Fibroblast of lung (primary cell): ENCODE measurements around the gene PRG2. TPM values are rescaled to one million over a fixed set of nuclear protein-coding genes. Genes with fewer than 3 reads are reported as not detected.

Experiments used
- DNase-seq, 2 donors: peaks; one replicate each; pipeline versions ENCODE4 v3.0.0 to v3.0.0-alpha.2; 2010; ENCODE audit warnings: low read depth in 2 of 2
- H2AFZ ChIP-seq: 2 replicates; pipeline ENCODE4 v1.5.1; 2012; ENCODE audit warnings: low read length, control low read depth, inconsistent platforms
- H3K27ac ChIP-seq: 2 replicates; pipeline ENCODE4 v1.5.1; 2011; ENCODE audit warnings: low read length, control low read depth; ENCODE audit not compliant: insufficient read depth
- H3K27me3 ChIP-seq: 2 replicates; pipeline ENCODE4 v1.5.1; 2011; ENCODE audit warnings: mild to moderate bottlenecking, low read length; ENCODE audit not compliant: control insufficient read depth, insufficient read depth
- H3K36me3 ChIP-seq: 2 replicates; pipeline ENCODE4 v1.5.1; 2011; ENCODE audit warnings: low read length; ENCODE audit not compliant: control insufficient read depth, insufficient read depth
- H3K4me1 ChIP-seq: 2 replicates; pipeline ENCODE4 v1.5.1; 2011; ENCODE audit warnings: low read length; ENCODE audit not compliant: control insufficient read depth, insufficient read depth; ENCODE audit errors: extremely low read depth
- H3K4me2 ChIP-seq: 2 replicates; pipeline ENCODE4 v1.5.1; 2011; ENCODE audit warnings: low read length, control low read depth; ENCODE audit not compliant: insufficient read depth; ENCODE audit errors: extremely low read depth
- H3K4me3 ChIP-seq, 4 experiments: fragments of 200-600 bp in 1 of 4; sonication (generic) in 1 of 4; replicated peaks in 1 of 4; 2 replicates each; pipeline ENCODE4 v1.5.1; 2011 to 2016; ENCODE audit warnings: low read length in 4 of 4, low read depth in 3 of 4, mild to moderate bottlenecking in 3 of 4, control low read depth in 2 of 4, inconsistent platforms in 1 of 4, mixed read lengths in 1 of 4; ENCODE audit not compliant: insufficient read depth in 1 of 4; ENCODE audit errors: control extremely low read depth in 1 of 4
- H3K79me2 ChIP-seq: 2 replicates; pipeline ENCODE4 v1.5.1; 2012; ENCODE audit warnings: mild to moderate bottlenecking, low read length, inconsistent platforms; ENCODE audit not compliant: control insufficient read depth, insufficient read depth
- H3K9ac ChIP-seq: 2 replicates; pipeline ENCODE4 v1.5.1; 2011; ENCODE audit warnings: mild to moderate bottlenecking, low read length, control low read depth; ENCODE audit not compliant: insufficient read depth
- H3K9me3 ChIP-seq: 2 replicates; pipeline ENCODE4 v1.5.1; 2012; ENCODE audit warnings: low read depth, low read length; ENCODE audit not compliant: control insufficient read depth, insufficient read depth
- H4K20me1 ChIP-seq: 2 replicates; pipeline ENCODE4 v1.5.1; 2011; ENCODE audit warnings: low read length; ENCODE audit not compliant: control insufficient read depth, insufficient read depth; ENCODE audit errors: extremely low read depth
- CTCF ChIP-seq, 2 donors: IDR thresholded peaks in 1 of 2; conservative IDR thresholded peaks in 1 of 2; 1 replicate in 1 of 2; 2 replicates in 1 of 2; pipeline ENCODE4 v1.5.1; 2011 to 2012; ENCODE audit warnings: low read length in 2 of 2, control low read depth in 1 of 2, inconsistent platforms in 1 of 2, low read depth in 1 of 2, mild to moderate bottlenecking in 1 of 2
- EZH2 ChIP-seq: IDR thresholded peaks from 2 replicates; pipeline ENCODE4 v1.5.1; 2012; ENCODE audit warnings: low read length, control low read depth, mild to moderate bottlenecking; ENCODE audit errors: missing control alignments
- polyA plus RNA-seq, 2 donors: library from polyadenylated mRNA; depleted of rRNA in 1 of 2; stranded (reverse) in 1 of 2; unstranded in 1 of 2; fragments of >200 nt; gene quantifications; 2 replicates each; pipeline ENCODE4 v1.2.1, GENCODE V29; 2011 to 2012; ENCODE audit warnings: missing spikeins in 1 of 2
- total RNA-seq: library from RNA; depleted of rRNA; stranded (reverse); fragments of >200 nt; gene quantifications from 2 replicates; pipeline ENCODE4 v1.2.1, GENCODE V29; 2014

The PRG2 gene
- total and polyA plus RNA-seq, 2 donors (not counting 1 experiment from before 2014, with no cell fraction given), result not detected

DNA sequence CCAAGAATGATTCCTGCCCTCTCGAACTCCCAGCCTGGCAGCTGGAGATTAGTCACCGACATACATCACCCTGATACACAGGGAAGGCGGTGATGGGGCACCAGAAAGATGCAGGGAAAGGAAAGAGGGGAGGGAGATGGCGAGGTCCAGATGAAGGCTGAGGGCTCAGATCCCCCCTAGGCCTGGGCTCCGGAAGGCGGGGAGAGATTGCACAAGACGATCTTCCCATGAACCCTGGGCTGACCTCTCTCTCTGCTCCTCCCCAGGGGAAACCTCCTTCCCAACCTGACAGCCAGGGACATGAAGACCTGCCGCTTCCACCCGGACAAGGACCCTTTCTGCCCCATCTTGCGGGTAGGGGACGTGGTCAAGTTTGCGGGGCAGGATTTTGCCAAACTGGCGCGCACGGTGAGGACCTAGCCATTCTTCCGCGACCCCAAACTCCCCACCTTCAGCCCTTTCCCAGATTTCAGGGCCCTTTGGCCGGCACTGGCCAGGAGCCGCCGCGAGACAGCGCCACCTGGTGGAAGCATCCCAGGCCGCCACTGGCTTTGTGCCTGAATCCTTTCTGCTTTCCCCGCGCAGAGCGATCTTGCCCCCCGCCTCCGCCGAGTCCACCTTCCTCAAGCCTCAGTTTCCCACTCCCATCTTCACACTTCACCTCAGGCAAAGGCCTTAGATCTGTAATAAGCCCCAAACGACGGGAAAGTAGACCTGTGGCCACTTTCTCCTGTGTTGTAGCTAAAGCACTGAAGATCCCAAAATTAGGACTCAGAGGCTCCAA is 40.8 kb downstream of the PRG2 start:
- no peak overlapping the region for H3K4me3 ChIP-seq
- H3K9ac ChIP-seq, result no peak overlapping the region
- no peaks in the 10 kb centered on the region for H4K20me1 ChIP-seq
- no peak overlapping the region for H3K4me2 ChIP-seq
- no peaks in the 10 kb centered on the region for H3K4me1 ChIP-seq
- H3K27me3 ChIP-seq, result no peaks in the 10 kb centered on the region
- H3K27ac ChIP-seq, result no peak overlapping the region
- H3K79me2 ChIP-seq, result no peaks in the 10 kb centered on the region
- H3K36me3 ChIP-seq, result no peaks in the 10 kb centered on the region
- H3K9me3 ChIP-seq, result no peaks in the 10 kb centered on the region
- no peak for TF ChIP-seq EZH2
- peak; percentile 68 to 81 for TF ChIP-seq CTCF (conservative IDR thresholded peaks at IDR 0.05 in 1 of 2, IDR thresholded peaks at IDR 0.05 in 1 of 2; ENCODE audit: low read depth in 1 of 2, low read length in 2 of 2)
- H2AFZ ChIP-seq, result peak overlapping the region; percentile 7
- DNase-seq, result peak; percentile 21 to 44

DNA sequence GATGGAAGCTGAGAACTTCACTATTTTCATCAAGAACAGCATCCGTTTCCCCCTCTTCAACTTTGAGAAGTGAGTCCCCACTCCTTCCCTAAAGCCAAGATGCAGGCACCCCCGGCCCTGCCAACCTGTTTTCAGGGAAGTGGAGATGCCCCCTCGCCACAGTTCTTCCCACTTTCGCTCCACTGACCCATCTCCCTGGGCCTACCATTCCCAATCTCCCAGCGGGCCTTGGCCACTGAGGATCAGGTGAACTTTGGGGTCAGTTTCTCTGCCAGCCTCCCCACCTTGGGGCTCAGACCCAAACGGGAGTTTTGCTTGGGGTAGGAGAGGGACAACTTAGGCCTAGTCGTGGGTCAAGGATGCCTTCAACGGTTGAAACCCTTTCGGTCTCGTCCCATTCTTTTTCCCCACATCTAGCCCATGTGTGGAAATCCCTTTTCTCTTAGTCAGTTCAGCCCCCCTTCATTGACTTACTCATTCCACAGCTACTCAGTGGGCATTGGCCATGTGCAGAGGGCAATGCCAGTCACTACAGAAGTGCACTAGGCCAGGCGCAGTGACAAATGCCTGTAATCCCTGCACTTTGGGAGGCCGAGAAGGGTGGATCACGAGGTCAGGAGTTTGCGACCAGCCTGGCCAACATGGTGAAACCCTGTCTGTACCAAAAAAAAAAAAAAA is 41.7 kb downstream of the PRG2 start:
- Histone ChIP-seq H2AFZ (no peak overlapping the region), H3K4me1 (no peaks in the 10 kb centered on the region), H4K20me1 (no peaks in the 10 kb centered on the region), H3K27me3 (no peaks in the 10 kb centered on the region), H3K9me3 (no peaks in the 10 kb centered on the region), H3K27ac (no peak overlapping the region), H3K9ac (no peak overlapping the region), H3K4me2 (no peak overlapping the region), H3K79me2 (no peaks in the 10 kb centered on the region), H3K4me3 (no peak overlapping the region), H3K36me3 (no peaks in the 10 kb centered on the region)
- TF ChIP-seq CTCF (conservative IDR thresholded peaks at IDR 0.05 in 1 of 2, IDR thresholded peaks at IDR 0.05 in 1 of 2; ENCODE audit: low read depth in 1 of 2, low read length in 2 of 2) (no peak), EZH2 (no peak)
- peak in 1 of 2 donors; percentile 8 for DNase-seq

DNA sequence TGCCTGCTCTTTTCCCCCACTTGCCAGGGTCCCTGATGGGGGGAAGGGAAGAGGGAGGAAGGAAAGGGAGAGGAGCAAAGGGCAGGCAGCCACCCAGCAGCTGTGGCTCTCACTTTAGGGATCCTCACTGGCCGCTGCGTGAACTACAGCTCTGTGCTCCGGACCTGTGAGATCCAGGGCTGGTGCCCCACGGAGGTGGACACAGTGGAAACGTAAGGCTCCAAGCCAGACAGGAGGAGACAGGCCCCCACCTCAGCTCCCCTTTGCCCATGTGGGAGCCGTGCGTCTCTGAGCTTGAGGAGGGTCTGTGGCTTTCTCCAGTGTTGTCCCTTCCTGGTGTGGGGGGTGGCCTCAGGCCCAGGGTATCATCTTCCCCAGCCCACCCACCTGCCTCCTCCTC is 42.4 kb downstream of the PRG2 start:
- no peaks in the 10 kb centered on the region for H3K36me3 ChIP-seq
- no peak overlapping the region for H3K4me3 ChIP-seq
- no peaks in the 10 kb centered on the region for H3K79me2 ChIP-seq
- no peaks in the 10 kb centered on the region for H3K4me1 ChIP-seq
- no peaks in the 10 kb centered on the region for H3K9me3 ChIP-seq
- no peaks in the 10 kb centered on the region for H4K20me1 ChIP-seq
- TF ChIP-seq CTCF (conservative IDR thresholded peaks at IDR 0.05 in 1 of 2, IDR thresholded peaks at IDR 0.05 in 1 of 2; ENCODE audit: low read depth in 1 of 2, low read length in 2 of 2) (no peak), EZH2 (no peak)
- no peaks in the 10 kb centered on the region for H3K27me3 ChIP-seq
- H2AFZ ChIP-seq, result no peak overlapping the region
- DNase-seq, result no peak
- no peak overlapping the region for H3K27ac ChIP-seq
- no peak overlapping the region for H3K4me2 ChIP-seq
- no peak overlapping the region for H3K9ac ChIP-seq
